SU-DHL-6 (cell line): ENCODE measurements around the gene MEF2C.

Experiments used
- EZH2phosphoT487 ChIP-seq: fragments of 200-600 bp; sonication (generic), shearing (Covaris generic); conservative IDR thresholded peaks from 2 replicates; pipeline ENCODE4 v1.6.1; 2018; ENCODE audit warnings: mild to moderate bottlenecking, antibody characterized with exemption, low read length, moderate library complexity, mixed read lengths
- TF ChIP-seq, protein P1 (sequence below): fragments of 200-600 bp; sonication (generic); IDR thresholded peaks from one replicate; pipeline ENCODE4 v1.5.1; 2017; ENCODE audit warnings: antibody characterized with exemption, mild to moderate bottlenecking, low read length, moderate library complexity; ENCODE audit not compliant: insufficient read depth, poor library complexity, severe bottlenecking

DNA sequence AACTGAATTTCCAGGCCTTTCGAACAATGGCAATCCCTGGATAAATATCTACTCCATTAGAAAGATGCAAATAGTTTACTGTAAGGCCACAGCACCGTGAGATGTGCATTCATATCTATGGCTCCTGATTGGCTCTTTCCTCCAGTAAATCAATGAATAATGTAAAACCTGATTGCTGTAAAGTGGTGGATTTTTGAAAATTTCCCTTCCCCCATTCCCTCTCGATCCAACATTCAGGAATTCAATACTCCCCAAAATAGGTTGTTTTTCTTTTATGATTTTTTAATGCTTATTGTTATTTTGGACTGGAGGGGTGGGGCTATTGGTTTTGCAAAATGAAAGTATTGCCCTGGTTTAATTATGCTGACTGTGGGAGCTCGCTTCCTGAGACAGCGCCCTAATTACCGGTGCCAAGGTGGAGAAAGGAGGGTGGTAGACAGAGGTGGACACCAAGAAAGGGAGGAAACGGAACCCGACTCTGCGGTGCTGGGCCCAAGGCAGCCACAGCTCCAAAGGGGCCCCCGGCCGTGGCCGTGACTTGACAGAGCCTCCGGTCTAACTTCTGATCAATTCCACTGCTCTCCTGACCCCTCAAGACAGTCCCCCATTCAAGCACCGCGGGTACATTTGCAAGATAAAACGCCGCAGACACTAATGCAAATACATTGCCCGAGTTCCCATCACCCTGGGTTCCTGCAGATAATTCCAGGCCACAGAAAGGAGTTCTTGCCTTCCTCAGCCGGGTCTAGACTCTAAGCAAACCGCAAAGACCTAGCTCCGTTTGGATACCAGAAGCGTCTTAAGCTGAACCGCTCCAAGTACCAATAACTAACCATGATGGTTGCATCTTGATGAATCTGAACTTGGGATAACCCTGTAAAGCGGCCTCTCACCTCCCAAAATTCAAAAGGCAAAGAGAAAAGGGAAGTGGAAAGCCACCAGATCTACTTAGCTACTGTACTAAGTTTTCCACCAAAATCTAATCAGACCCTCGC, 211.2 kb downstream of the MEF2C start:
- TF ChIP-seq, protein P1, sequence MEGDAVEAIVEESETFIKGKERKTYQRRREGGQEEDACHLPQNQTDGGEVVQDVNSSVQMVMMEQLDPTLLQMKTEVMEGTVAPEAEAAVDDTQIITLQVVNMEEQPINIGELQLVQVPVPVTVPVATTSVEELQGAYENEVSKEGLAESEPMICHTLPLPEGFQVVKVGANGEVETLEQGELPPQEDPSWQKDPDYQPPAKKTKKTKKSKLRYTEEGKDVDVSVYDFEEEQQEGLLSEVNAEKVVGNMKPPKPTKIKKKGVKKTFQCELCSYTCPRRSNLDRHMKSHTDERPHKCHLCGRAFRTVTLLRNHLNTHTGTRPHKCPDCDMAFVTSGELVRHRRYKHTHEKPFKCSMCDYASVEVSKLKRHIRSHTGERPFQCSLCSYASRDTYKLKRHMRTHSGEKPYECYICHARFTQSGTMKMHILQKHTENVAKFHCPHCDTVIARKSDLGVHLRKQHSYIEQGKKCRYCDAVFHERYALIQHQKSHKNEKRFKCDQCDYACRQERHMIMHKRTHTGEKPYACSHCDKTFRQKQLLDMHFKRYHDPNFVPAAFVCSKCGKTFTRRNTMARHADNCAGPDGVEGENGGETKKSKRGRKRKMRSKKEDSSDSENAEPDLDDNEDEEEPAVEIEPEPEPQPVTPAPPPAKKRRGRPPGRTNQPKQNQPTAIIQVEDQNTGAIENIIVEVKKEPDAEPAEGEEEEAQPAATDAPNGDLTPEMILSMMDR = no peak
- no peak for TF ChIP-seq EZH2phosphoT487
